GM12878 (cell line): Measurements from ENCODE around the gene PCID2. TPM values are rescaled to one million over a fixed set of nuclear protein-coding genes. Genes with fewer than 3 reads are reported as not detected.
A peak's percentile ranks its signal among the peaks of the same experiment; 100 is the strongest.

Experiments
- CEBPB ChIP-seq, 2 experiments: fragments of 150-350 bp in 1 of 2; IDR thresholded peaks; 2 replicates each; pipeline ENCODE4 v1.6.1; 2012 to 2014; ENCODE audit warnings: low read depth in 2 of 2, low read length in 2 of 2, borderline replicate concordance in 1 of 2, inconsistent platforms in 1 of 2
- CHD2 ChIP-seq: IDR thresholded peaks from 2 replicates; pipeline ENCODE4 v1.6.1; 2011; ENCODE audit warnings: low read depth, low read length, improper control_type of control experiment, borderline replicate concordance
- IKZF1 ChIP-seq: fragments of 450-650 bp; conservative IDR thresholded peaks from 2 replicates; pipeline ENCODE4 v1.6.1; 2017; ENCODE audit warnings: antibody characterized with exemption, mild to moderate bottlenecking
- NFIC ChIP-seq: IDR thresholded peaks from 2 replicates; pipeline ENCODE4 v1.6.1; 2012; ENCODE audit warnings: low read depth, mild to moderate bottlenecking, inconsistent platforms, low read length, moderate library complexity
- PAX8 ChIP-seq: fragments of 450-650 bp; IDR thresholded peaks from 2 replicates; pipeline ENCODE4 v1.6.1; 2017; ENCODE audit warnings: mild to moderate bottlenecking, moderate library complexity
- PML ChIP-seq: IDR thresholded peaks from 2 replicates; pipeline ENCODE4 v1.6.1; 2012; ENCODE audit warnings: low read length, inconsistent platforms
- SMC3 ChIP-seq: IDR thresholded peaks from 2 replicates; pipeline ENCODE4 v1.6.1; 2011; ENCODE audit warnings: low read length, improper control_type of control experiment, borderline replicate concordance
- SP1 ChIP-seq: IDR thresholded peaks from one replicate; pipeline ENCODE4 v1.6.1; 2011; ENCODE audit warnings: low read depth, low read length
- TCF12 ChIP-seq: IDR thresholded peaks from 2 replicates; pipeline ENCODE4 v1.6.1; 2011; ENCODE audit warnings: low read depth, mild to moderate bottlenecking, low read length
- WRNIP1 ChIP-seq: IDR thresholded peaks from 2 replicates; pipeline ENCODE4 v1.6.1; 2011; ENCODE audit warnings: low read depth, low read length, improper control_type of control experiment, borderline replicate concordance
- ZNF207 ChIP-seq: fragments of 450-650 bp; IDR thresholded peaks from 2 replicates; pipeline ENCODE4 v1.6.1; 2014; ENCODE audit warnings: antibody characterized with exemption, mild to moderate bottlenecking, borderline replicate concordance
- ZNF217 ChIP-seq: fragments of 450-650 bp; IDR thresholded peaks from 2 replicates; pipeline ENCODE4 v1.6.1; 2017; ENCODE audit warnings: antibody characterized with exemption, mild to moderate bottlenecking
- ZNF24 ChIP-seq: fragments of 450-650 bp; IDR thresholded peaks from 2 replicates; pipeline ENCODE4 v1.6.1; 2017; ENCODE audit warnings: antibody characterized with exemption, mild to moderate bottlenecking
- polyA plus RNA-seq, 11 experiments: library from polyadenylated mRNA; depleted of rRNA in 4 of 11; unstranded in 6 of 11; stranded (reverse) in 5 of 11; fragments of >200 nt; fragmentation: Nextera tagmentation in 4 of 11; fragmentation: Illumina TruSeq in 1 of 11; extraction: Ambion mirVana in 4 of 11; extraction: Trizol in 1 of 11; gene quantifications; 1 replicate in 1 of 11; 2 replicates in 10 of 11; pipeline versions ENCODE4 v1.2.1 to v1.2.3, GENCODE V29; 2011 to 2016; ENCODE audit warnings: inconsistent platforms in 2 of 11, missing spikeins in 2 of 11, low read depth in 1 of 11
- total RNA-seq, 4 experiments: library from RNA; depleted of rRNA in 3 of 4; stranded (reverse); fragments of >200 nt in 3 of 4; fragmentation: Illumina TruSeq in 1 of 4; extraction: Trizol in 1 of 4; gene quantifications; 2 replicates each; pipeline versions ENCODE4 v1.2.1 to v1.2.3, GENCODE V29; 2013 to 2021
- TF ChIP-seq, protein P1 (sequence below): IDR thresholded peaks from 2 replicates; pipeline ENCODE4 v1.6.1; 2011; ENCODE audit warnings: borderline replicate concordance, low read depth, mild to moderate bottlenecking, moderate library complexity, low read length; ENCODE audit not compliant: insufficient read depth, poor library complexity, severe bottlenecking

Gene PCID2
- total and polyA plus RNA-seq, 10 of the 15 experiments (the other 5 are each of a cell fraction or from before 2014, with no cell fraction given): 37.0 to 98.1 (median 58.3) TPM

DNA sequence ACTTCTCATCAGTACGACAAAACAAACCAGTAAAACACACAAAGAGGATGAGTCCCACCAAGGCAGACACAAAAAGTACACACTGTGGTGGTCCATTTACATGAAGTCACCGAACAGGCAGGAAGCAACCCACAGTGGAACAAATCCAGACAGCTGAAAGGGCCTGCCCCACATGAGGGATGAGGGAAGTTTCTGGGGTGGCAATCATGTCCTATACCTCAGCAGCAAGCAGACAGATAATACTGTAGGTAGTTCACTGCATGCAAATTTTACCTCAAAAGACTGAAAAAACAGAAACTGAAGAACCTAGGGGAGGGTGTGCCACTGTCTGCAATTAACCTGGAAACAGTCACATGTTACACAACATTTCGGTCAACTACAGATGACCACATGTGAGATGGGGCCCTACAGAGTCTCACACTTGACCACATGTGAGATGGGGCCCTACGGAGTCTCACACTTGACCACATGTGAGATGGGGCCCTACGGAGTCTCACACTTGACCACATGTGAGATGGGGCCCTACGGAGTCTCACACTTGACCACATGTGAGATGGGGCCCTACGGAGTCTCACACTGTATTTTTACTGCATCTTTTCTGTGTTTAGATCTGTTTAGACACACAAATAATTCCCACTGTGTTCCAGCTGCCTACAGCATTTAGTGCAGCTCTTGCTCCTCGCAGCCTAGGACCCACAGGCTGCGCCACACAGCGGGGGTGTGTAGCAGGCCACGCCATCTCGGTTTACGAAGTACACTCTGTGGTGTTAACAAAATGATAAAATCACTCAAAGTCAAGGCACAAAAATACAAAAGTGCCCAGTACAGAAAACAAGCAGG is 22.2 kb downstream of the PCID2 start (continued):
- TF ChIP-seq, protein P1, sequence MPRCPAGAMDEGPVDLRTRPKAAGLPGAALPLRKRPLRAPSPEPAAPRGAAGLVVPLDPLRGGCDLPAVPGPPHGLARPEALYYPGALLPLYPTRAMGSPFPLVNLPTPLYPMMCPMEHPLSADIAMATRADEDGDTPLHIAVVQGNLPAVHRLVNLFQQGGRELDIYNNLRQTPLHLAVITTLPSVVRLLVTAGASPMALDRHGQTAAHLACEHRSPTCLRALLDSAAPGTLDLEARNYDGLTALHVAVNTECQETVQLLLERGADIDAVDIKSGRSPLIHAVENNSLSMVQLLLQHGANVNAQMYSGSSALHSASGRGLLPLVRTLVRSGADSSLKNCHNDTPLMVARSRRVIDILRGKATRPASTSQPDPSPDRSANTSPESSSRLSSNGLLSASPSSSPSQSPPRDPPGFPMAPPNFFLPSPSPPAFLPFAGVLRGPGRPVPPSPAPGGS: peak; percentile 67
- TF ChIP-seq SP1: no peak
- TF ChIP-seq TCF12: peak; percentile 19; the same call in 1 of the 2 replicates
- no peak for TF ChIP-seq ZNF207
- no peak for TF ChIP-seq ZNF24
- no peak for TF ChIP-seq ZNF217
- peak; percentile 45; the same call in 1 of the 2 replicates for TF ChIP-seq IKZF1
- TF ChIP-seq CEBPB (IDR thresholded peaks at IDR 0.05; ENCODE audit: borderline replicate concordance in 1 of 2, low read depth in 2 of 2, low read length in 2 of 2): no peak
- 0 out of 2 replicates have a peak, but pooled peaks have one; percentile 43 for TF ChIP-seq PML
- TF ChIP-seq WRNIP1: no peak
- peak; percentile 43; the same call in 1 of the 2 replicates for TF ChIP-seq CHD2
- no peak for TF ChIP-seq SMC3
- no peak for TF ChIP-seq PAX8
- TF ChIP-seq NFIC: peak; percentile 43; the same call in 1 of the 2 replicates
